Measurements from ENCODE around the gene SLIT3. TPM values are rescaled to one million over a fixed set of nuclear protein-coding genes. Genes with fewer than 3 reads are reported as not detected.

The SLIT3 gene
- total and polyA plus RNA-seq, 2 donors from 2014 or later: 14.5 to 54.1 TPM

DNA sequence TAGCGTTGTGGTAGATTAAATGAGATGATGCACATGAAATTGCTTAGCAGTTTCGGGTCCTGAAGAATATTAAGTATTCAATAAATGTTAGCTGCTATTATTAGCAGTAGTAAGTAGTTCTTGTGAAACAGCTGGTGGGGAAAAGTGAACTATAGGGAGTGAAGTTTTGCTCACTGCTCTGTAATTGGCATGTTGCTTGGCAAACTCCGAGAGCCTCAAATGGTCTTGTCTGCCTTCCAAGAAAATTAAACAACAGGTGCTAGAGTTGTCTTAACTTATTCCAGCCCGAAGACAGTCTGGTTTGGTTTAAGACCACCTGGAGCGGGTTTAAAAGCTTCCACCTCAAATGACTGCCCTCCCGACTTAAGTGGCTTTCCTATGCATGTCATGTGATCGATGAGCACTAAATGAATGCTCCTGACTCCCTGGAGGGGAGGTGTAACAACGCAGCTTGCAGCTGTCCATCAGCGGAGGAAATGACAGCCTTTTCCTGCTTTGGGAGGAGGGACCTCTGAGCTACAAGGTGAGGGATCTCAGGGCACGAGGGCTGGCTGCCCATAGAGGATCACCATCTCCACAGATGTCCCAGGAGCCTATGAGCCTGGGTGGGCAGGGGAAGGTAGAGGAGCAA lies 518.9 kb downstream of the SLIT3 start:
- Histone ChIP-seq H3K27ac (ENCODE audit: low read depth in 2 of 2, low read length in 2 of 2) (no peak overlapping the region), H3K4me1 (ENCODE audit: control insufficient read depth in 2 of 3, insufficient read depth in 2 of 3, low read depth in 1 of 3, low read length in 3 of 3) (no peaks in the 10 kb centered on the region), H3K9ac (ENCODE audit: low read length in 3 of 3) (no peak overlapping the region), H3K9me3 (ENCODE audit: control insufficient read depth in 2 of 3, insufficient read depth in 1 of 3, low read length in 3 of 3) (no peaks in the 10 kb centered on the region), H3K36me3 (ENCODE audit: control insufficient read depth in 2 of 3, insufficient read depth in 3 of 3, low read length in 3 of 3) (peaks cover 0 to 2% (median 0%) of the 10 kb centered on the region in 3 donors), H3K4me3 (ENCODE audit: low read length in 3 of 3) (no peak overlapping the region), H3K27me3 (ENCODE audit: control insufficient read depth, insufficient read depth, low read length) (no peaks in the 10 kb centered on the region)
- intact Hi-C loops (cut with DNase I): no loop called here
- DNase-seq: no peak
- TF ChIP-seq, protein P1, sequence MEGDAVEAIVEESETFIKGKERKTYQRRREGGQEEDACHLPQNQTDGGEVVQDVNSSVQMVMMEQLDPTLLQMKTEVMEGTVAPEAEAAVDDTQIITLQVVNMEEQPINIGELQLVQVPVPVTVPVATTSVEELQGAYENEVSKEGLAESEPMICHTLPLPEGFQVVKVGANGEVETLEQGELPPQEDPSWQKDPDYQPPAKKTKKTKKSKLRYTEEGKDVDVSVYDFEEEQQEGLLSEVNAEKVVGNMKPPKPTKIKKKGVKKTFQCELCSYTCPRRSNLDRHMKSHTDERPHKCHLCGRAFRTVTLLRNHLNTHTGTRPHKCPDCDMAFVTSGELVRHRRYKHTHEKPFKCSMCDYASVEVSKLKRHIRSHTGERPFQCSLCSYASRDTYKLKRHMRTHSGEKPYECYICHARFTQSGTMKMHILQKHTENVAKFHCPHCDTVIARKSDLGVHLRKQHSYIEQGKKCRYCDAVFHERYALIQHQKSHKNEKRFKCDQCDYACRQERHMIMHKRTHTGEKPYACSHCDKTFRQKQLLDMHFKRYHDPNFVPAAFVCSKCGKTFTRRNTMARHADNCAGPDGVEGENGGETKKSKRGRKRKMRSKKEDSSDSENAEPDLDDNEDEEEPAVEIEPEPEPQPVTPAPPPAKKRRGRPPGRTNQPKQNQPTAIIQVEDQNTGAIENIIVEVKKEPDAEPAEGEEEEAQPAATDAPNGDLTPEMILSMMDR (IDR thresholded peaks at IDR 0.05; ENCODE audit: borderline replicate concordance, extremely low read depth, insufficient read depth): no peak
- no peak for FAIRE-seq

DNA sequence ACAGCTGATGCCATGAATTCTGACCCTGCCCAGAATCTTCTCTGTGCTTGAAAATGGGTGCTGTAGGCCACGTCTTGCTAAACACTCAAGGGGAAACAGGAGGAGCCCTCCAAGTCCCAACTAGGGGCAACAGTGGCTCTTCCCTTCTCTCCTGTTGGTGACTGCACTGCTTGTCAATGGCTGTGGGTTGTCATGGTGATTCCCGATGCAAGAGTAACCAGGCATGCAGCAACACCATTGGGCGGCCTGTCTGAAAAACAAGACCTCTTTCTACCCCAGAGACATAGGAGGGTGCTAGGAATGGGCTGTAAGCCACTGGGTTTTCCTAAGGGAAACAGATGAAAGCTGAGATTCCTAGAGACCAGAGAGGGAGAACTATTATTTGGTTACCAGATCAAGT lies 520.1 kb downstream of the SLIT3 start:
- no peak overlapping the region for H3K4me3 ChIP-seq (ENCODE audit: low read length in 3 of 3)
- H3K27ac ChIP-seq (ENCODE audit: low read depth in 2 of 2, low read length in 2 of 2): no peak overlapping the region
- no peaks in the 10 kb centered on the region for H3K27me3 ChIP-seq (ENCODE audit: control insufficient read depth, insufficient read depth, low read length)
- DNase-seq: no peak
- no peaks in the 10 kb centered on the region for H3K9me3 ChIP-seq (ENCODE audit: control insufficient read depth in 2 of 3, insufficient read depth in 1 of 3, low read length in 3 of 3)
- no peaks in the 10 kb centered on the region for H3K4me1 ChIP-seq (ENCODE audit: control insufficient read depth in 2 of 3, insufficient read depth in 2 of 3, low read depth in 1 of 3, low read length in 3 of 3)
- intact Hi-C loops (cut with DNase I): no loop called here
- TF ChIP-seq, protein P1 (IDR thresholded peaks at IDR 0.05; ENCODE audit: borderline replicate concordance, extremely low read depth, insufficient read depth): no peak
- FAIRE-seq: no peak
- H3K9ac ChIP-seq (ENCODE audit: low read length in 3 of 3): no peak overlapping the region
- peaks cover 0 to 2% (median 0%) of the 10 kb centered on the region in 3 donors for H3K36me3 ChIP-seq (ENCODE audit: control insufficient read depth in 2 of 3, insufficient read depth in 3 of 3, low read length in 3 of 3)

DNA sequence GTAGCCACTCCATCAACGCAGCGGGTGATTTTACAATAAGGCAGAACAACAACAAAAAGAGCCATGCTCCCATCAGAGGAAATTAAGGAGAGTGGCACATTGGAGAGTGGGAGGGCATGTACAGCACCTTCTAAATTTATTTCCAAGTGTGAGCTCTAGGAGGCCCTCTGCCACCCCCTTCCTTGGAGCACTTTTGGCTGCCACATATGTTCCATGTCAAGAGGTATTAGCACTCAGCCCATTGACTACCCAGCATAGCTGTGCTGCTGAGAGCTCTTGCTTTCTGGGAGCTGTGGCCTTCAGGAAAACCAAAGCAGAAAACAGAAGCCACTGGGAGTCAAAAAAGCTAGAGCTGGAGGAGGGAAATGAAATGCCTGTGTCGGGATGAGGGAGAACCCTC lies 521.6 kb downstream of the SLIT3 start:
- Histone ChIP-seq H3K9me3 (ENCODE audit: control insufficient read depth in 2 of 3, insufficient read depth in 1 of 3, low read length in 3 of 3) (no peaks in the 10 kb centered on the region), H3K4me3 (ENCODE audit: low read length in 3 of 3) (no peak overlapping the region), H3K9ac (ENCODE audit: low read length in 3 of 3) (no peak overlapping the region), H3K27ac (ENCODE audit: low read depth in 2 of 2, low read length in 2 of 2) (no peak overlapping the region), H3K27me3 (ENCODE audit: control insufficient read depth, insufficient read depth, low read length) (no peaks in the 10 kb centered on the region), H3K36me3 (ENCODE audit: control insufficient read depth in 2 of 3, insufficient read depth in 3 of 3, low read length in 3 of 3) (peaks cover 0 to 2% (median 0%) of the 10 kb centered on the region in 3 donors), H3K4me1 (ENCODE audit: control insufficient read depth in 2 of 3, insufficient read depth in 2 of 3, low read depth in 1 of 3, low read length in 3 of 3) (no peaks in the 10 kb centered on the region)
- intact Hi-C loops (cut with DNase I): no loop called here
- FAIRE-seq (no peak), DNase-seq (no peak)
- TF ChIP-seq, protein P1 (IDR thresholded peaks at IDR 0.05; ENCODE audit: borderline replicate concordance, extremely low read depth, insufficient read depth): no peak

DNA sequence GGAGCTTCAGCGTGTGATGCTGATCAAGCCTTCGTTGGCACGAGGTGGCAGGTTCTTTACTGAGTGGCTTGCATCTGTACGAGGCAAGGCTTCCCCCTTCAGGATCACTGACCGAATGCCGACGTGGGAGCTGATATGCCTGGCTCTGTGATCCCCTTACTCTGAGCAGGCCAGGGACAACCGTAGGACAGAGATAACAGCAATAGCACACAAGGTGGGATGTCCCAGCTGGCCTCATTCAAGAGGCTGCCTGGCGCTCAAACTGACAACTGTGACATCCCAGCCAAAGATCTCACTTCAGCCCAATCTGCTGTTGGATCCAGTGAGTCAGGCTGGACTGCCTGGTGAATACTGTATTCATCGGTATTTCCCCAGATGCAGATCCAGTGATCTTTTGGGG lies 522.4 kb downstream of the SLIT3 start:
- H3K9ac ChIP-seq (ENCODE audit: low read length in 3 of 3): no peak overlapping the region
- H3K27ac ChIP-seq (ENCODE audit: low read depth in 2 of 2, low read length in 2 of 2): no peak overlapping the region
- DNase-seq: no peak
- H3K4me3 ChIP-seq (ENCODE audit: low read length in 3 of 3): no peak overlapping the region
- no peaks in the 10 kb centered on the region for H3K9me3 ChIP-seq (ENCODE audit: control insufficient read depth in 2 of 3, insufficient read depth in 1 of 3, low read length in 3 of 3)
- H3K27me3 ChIP-seq (ENCODE audit: control insufficient read depth, insufficient read depth, low read length): no peaks in the 10 kb centered on the region
- H3K36me3 ChIP-seq (ENCODE audit: control insufficient read depth in 2 of 3, insufficient read depth in 3 of 3, low read length in 3 of 3): no peaks in the 10 kb centered on the region
- FAIRE-seq: no peak
- TF ChIP-seq, protein P1 (IDR thresholded peaks at IDR 0.05; ENCODE audit: borderline replicate concordance, extremely low read depth, insufficient read depth): no peak
- H3K4me1 ChIP-seq (ENCODE audit: control insufficient read depth in 2 of 3, insufficient read depth in 2 of 3, low read depth in 1 of 3, low read length in 3 of 3): no peaks in the 10 kb centered on the region
- intact Hi-C loops (cut with DNase I): no loop called here
